Testis (tissue), 2 donors: Measurements from ENCODE around the gene FOXJ3.

Experiments
- CTCF ChIP-seq, 3 experiments: fragments of 450-650 bp in 2 of 3; fragments of 200-600 bp in 1 of 3; sonication (generic) in 1 of 3; IDR thresholded peaks; one replicate each; pipeline ENCODE4 v1.5.1; 2016 to 2019; ENCODE audit warnings: antibody characterized with exemption in 3 of 3, mild to moderate bottlenecking in 2 of 3, moderate library complexity in 1 of 3
- POLR2A ChIP-seq: fragments of 450-650 bp; IDR thresholded peaks from one replicate; pipeline ENCODE4 v1.6.1; 2017; ENCODE audit warnings: antibody characterized with exemption, mild to moderate bottlenecking, moderate library complexity

- TF ChIP-seq CTCF (IDR thresholded peaks at IDR 0.05) = no peak
- no peak for TF ChIP-seq POLR2A
Observed at GRCh38 chr1:42189931-42190853, 144.8 kb downstream of the FOXJ3 start.
